ENCODE data around the gene SLC1A4. TPM values are rescaled to one million over a fixed set of nuclear protein-coding genes. Genes with fewer than 3 reads are reported as not detected.
A peak's percentile ranks its signal among the peaks of the same experiment; 100 is the strongest.
"Not testable (repeated sequence)": the region's sequence is repeated elsewhere in the genome, so short reads cannot be mapped to it uniquely, and the experiment has no call there.

The SLC1A4 gene
- total RNA-seq, 1 experiment from 2014 or later, result 4.0 TPM

DNA sequence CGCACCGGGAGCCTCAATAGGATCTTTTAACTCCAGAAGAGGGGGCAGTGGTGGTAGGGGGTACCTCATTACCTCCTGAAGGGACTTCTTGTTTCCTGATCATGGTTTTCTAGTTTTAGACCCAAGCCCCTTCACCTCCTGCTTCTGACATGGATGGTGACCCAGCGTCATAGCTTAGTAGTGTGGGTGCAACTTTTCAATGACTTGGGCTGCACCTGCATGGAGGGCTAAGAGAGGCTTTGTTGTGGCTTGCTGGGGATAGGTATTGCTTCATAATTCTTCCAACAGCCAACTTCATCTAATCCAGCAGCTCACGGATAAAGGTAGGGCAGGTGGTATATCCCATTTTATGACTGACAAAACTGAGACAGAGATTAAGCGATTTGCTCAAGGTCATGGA lies 3.0 kb downstream of the SLC1A4 start:
- no peak for DNase-seq (ENCODE audit: low read depth)

GRCh38 chr2:64992990-64993389 lies 3.8 kb downstream of the SLC1A4 start:
- no peak for DNase-seq (ENCODE audit: low read depth)

GRCh38 chr2:64995041-64995440 lies 5.8 kb downstream of the SLC1A4 start:
- DNase-seq (ENCODE audit: low read depth), result no peak

DNA sequence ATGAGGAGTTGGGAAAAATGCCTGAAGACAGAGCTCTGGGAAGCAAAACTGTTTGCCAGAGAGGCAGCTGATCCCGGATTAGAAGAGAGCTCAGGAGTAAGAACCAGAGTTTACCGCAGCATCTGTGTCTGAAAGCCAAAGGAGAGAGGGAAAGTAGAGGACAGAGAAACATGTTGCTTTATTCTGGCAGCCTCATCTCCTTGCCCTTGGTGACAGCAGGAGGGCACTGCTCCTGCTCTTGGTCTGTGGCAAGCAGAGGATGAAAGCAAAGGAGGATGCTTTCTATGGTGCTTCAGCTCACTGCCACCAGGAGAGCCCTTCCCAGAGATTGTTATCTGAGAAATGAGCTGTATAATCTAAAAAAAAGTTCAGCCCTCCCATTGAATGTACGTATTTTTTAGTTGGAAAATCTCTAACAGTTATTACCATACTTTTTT lies 7.7 kb downstream of the SLC1A4 start:
- DNase-seq (ENCODE audit: low read depth), result no peak

DNA sequence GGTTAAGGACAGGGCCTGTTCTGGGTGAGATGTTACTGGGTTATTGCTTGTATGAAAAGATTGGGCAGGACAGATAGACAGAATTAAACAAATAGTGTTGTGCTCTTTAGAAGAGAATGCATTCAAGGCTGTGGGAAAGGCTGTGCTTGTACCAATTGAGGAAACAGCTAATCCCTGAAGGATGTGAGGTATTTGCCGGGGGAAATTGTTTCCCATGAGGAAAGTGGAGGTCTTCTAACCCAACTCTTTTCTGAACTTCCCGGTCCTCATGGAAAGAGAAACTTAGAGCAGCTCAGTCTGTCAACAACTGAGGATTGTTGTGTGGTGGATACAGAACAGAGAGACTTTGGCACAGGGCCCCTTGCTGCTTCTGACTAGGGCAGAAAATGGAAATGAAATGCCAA lies 9.5 kb downstream of the SLC1A4 start:
- no peak for DNase-seq (ENCODE audit: low read depth)

GRCh38 chr2:64999754-65000153 lies 10.6 kb downstream of the SLC1A4 start:
- no peak for DNase-seq (ENCODE audit: low read depth)

DNA sequence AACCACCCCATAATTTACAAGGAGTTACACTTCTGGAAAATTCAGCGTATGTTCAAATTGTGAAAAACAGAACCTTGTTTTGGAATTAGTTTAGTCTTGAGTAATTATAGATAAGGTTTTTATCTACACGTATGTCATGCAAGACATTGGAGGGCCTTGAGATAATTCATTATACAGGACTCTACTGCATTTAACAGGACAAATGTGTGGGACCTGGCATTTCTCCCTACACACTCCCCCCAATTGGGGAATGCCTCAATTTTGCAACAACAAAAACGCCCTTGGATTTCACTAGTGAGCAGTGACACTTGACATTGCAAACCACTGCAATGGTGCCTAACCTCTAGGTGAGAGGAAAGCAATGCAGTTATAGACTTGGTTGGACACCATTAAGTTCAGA lies 11.4 kb downstream of the SLC1A4 start:
- DNase-seq (ENCODE audit: low read depth), result no peak

DNA sequence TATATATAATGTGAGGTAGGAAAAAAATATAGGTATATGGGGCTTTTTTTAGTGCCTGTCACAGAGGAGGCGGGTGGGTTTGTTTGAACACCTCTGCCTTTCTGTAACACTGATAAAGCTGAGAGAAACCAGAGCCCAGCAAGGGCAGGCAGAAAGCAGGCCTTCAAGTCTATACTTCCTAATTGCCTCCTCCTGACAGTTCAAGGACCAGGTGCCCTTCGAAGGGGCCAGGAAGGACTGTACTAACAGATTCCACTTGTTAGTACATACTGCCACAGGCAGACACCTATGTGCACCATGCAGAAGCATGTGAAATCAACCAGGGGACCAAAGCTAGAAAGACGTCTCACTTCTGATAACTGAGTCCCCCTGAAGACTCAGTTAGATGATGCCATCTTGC lies 13.8 kb downstream of the SLC1A4 start:
- DNase-seq (ENCODE audit: low read depth), result no peak

- not testable (repeated sequence) for DNase-seq (ENCODE audit: low read depth)
Measured at GRCh38 chr2:65004232-65004631, 15.0 kb downstream of the SLC1A4 start.

DNA sequence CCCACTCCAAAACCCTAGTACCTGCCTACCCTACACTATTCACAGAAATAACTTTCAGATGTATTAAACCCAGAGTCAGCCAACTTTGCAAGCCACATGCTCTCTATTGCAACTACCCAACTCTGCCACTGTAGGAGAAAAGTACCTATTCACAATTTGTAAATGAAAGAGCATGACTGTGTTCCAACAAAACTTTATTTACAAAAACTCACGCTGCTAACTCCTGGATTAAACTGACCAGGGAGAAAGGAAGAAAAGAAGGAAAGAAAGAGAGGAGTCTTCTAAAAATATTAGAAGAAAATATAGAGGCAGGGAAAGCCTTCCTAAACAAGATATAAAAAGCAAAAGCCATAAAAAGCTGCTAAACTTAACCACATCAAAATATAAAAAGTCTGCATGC lies 24.6 kb downstream of the SLC1A4 start:
- no peak for DNase-seq (ENCODE audit: low read depth)

GRCh38 chr2:65015731-65016130 lies 26.5 kb downstream of the SLC1A4 start:
- DNase-seq (ENCODE audit: low read depth), result peak; percentile 9

- DNase-seq (ENCODE audit: low read depth), result no peak
Measured at GRCh38 chr2:65016789-65017188, 27.6 kb downstream of the SLC1A4 start.

- no peak for DNase-seq (ENCODE audit: low read depth)
Measured at GRCh38 chr2:65017335-65017734, 28.1 kb downstream of the SLC1A4 start.

DNA sequence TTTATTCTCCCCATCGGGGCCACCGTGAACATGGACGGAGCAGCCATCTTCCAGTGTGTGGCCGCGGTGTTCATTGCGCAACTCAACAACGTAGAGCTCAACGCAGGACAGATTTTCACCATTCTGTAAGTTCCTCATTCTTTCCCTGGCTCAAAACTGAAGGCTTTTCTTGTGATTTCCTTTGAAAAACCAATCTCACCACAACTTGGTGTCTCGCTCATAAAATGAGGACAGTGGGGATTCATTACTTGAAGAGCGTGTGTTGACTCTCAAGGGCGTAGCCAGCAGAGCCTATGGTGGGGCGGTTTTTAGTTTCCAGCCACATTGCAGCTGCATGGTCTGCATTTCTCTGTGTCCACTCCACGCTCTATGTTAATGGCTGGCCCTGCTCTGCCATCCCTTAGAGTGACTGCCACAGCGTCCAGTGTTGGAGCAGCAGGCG lies 29.0 kb downstream of the SLC1A4 start:
- DNase-seq (ENCODE audit: low read depth), result no peak

DNA sequence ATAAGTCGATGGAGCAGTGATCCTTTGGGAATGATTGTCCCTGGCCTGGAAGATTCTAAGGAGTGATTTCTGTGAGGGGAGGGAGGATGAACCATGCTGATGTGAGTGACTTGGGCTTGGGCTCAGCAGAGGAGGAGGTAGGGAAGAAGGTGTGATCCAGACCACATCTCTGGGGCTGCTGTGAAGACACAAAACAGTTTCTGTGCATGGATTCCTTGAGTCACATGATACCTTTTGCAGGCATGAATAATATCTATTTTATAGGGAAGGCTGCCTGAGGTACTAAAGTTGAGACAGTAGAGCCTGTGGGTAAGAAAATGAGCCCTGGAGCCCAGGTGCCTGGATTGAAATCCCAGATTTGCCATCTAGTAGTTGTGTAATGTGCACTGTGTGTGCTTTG lies 29.8 kb downstream of the SLC1A4 start:
- DNase-seq (ENCODE audit: low read depth), result no peak

DNA sequence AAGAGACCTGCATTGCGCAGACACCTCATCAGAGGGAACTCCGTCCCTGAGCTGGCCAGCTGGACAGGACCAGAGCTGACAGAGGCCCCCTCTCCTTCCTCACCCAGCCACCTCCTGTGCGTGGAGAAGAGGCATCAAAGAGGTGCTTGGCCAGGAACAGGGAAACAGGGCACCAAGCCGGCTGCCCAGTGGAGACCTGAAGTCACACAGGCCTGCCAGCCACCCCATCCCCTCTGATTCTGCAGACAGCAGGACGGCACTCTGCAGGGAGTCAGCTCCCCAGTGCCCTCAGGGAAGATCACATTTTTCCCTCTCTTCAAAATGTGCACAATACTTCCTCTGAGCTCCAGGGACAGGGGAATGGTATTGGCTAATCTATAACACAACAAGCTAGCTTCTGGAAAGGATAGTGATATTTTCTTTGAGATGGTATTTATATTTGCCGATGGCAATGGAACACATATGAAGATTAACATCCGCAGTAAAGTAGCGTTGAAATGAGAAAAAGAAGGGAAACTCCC lies 30.5 kb downstream of the SLC1A4 start:
- no peak for DNase-seq (ENCODE audit: low read depth)

- not testable (repeated sequence) for DNase-seq (ENCODE audit: low read depth)
Measured at GRCh38 chr2:65020251-65020650, 31.1 kb downstream of the SLC1A4 start.

GRCh38 chr2:65020943-65021528 lies 31.8 kb downstream of the SLC1A4 start:
- no peak for DNase-seq (ENCODE audit: low read depth)

- no peak for DNase-seq (ENCODE audit: low read depth)
Measured at GRCh38 chr2:65021709-65022108, 32.5 kb downstream of the SLC1A4 start.

DNA sequence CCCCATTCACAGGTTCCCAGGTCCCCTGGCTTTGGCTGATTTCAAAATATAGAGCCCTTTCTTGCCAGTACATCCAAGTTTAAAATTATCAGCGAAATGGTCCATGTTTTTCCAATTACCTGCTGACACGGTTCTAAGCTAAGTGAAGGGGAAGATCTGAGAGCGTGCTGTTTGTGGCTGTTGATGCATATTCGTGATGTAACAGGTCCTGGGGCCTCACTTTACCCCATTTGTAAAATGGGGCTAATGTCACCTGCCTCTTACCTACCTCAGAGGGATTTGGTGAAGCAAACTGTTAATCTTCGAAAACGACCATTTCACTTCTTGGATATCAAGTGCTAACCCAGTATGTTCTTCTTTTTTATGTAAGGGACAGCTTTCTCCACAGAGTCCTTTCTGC lies 33.0 kb downstream of the SLC1A4 start:
- no peak for DNase-seq (ENCODE audit: low read depth)

DNA sequence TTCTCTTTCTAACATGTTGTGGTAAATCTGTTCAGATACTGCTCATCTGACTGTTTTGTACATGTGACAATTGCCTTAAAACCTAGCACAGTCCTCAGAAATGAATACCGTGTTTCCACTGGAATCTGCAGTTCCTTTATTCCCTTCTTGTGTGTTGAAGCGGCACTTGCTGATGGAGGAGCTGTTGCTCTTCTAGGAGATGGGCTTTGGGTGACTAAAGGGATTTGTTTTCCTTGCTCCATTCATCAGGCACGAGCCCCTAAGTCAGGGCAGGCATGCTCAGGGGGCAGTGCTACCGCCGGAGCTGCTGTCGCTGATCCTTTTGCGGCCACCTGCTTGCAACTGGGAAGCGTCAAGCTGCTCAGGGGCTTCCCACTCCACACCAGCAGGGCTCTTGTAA lies 34.5 kb downstream of the SLC1A4 start:
- DNase-seq (ENCODE audit: low read depth), result no peak

DNA sequence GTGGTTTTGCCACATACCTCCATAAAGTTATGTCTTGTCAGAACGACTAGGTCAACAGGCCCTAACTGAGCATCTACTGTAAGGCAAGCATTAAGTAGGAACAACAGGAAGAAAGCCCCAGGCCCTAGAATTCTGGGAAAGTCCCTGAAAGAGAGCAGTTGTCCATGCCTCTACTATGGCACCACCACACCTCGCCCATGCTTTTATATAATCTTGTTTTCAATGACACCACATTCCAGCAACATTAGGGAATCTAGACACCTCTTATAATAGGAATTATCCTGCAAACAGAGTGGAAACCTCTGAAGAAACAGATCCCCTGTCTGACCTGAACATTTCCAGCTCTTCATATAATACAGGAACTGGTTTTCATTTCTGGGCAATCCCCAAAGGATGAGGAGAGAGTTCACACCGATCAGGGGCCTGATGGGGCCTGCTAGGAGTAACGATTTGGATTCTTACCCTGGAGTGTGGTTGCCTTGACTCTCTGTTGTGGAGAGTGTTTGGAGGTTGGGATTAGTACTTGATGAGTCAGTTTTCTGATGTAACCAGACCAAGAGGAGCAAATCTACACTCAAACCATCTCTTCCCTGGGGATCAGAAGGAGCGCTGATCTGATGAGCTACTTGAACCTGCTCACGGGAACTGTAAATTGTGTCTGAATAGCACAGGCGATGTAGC lies 35.1 kb downstream of the SLC1A4 start:
- DNase-seq (ENCODE audit: low read depth), result peak; percentile 84

- DNase-seq (ENCODE audit: low read depth), result no peak
Measured at GRCh38 chr2:65025453-65026123, 36.4 kb downstream of the SLC1A4 start.
